ENCODE results near the gene CXorf38. TPM values are rescaled to one million over a fixed set of nuclear protein-coding genes. Genes with fewer than 3 reads are reported as not detected.

CXorf38 gene
- total and polyA plus RNA-seq, 9 donors: 8.2 to 14.7 (median 13.2) TPM

GRCh38 chrX:40622479-40623138, 24.8 kb downstream of the CXorf38 start:
- H3K36me3 ChIP-seq: no peaks in the 10 kb centered on the region

GRCh38 chrX:40617566-40617965, 29.8 kb downstream of the CXorf38 start:
- H3K4me3 ChIP-seq: no peak overlapping the region
- DNase-seq: no peak
- no peaks in the 10 kb centered on the region for H3K36me3 ChIP-seq
- 82 to 86% (median 84%) methylated on average over 7 of the region's 7 CpGs for WGBS, 3 donors
- no peaks in the 10 kb centered on the region for H3K27me3 ChIP-seq
- no peak overlapping the region for H3K27ac ChIP-seq
- no peaks in the 10 kb centered on the region for H3K4me1 ChIP-seq (ENCODE audit: insufficient read depth)
- intact Hi-C loops (cut with DNase I): no loop called here
- no peaks in the 10 kb centered on the region for H3K9me3 ChIP-seq
- no peak for TF ChIP-seq CTCF (IDR thresholded peaks at IDR 0.05)
- TF ChIP-seq EP300 (IDR thresholded peaks at IDR 0.05): no peak
- no peak for TF ChIP-seq POLR2A (IDR thresholded peaks at IDR 0.05)

More at GRCh38 chrX:40622479-40623138, 24.8 kb downstream of the CXorf38 start:
- Histone ChIP-seq H3K27me3 (no peaks in the 10 kb centered on the region), H3K9me3 (no peaks in the 10 kb centered on the region), H3K4me1 (ENCODE audit: insufficient read depth) (no peaks in the 10 kb centered on the region), H3K27ac (no peak overlapping the region), H3K4me3 (no peak overlapping the region)
- TF ChIP-seq CTCF (IDR thresholded peaks at IDR 0.05): no peak
- no peak for TF ChIP-seq EP300 (IDR thresholded peaks at IDR 0.05)
- no peak for TF ChIP-seq POLR2A (IDR thresholded peaks at IDR 0.05)
- DNase-seq: no peak
- 78 to 83% (median 81%) methylated on average over 18 of the region's 18 CpGs for WGBS, 3 donors
- intact Hi-C loops (cut with DNase I): no loop called here

- no peak for DNase-seq
- intact Hi-C loops (cut with DNase I): no loop called here
- Histone ChIP-seq H3K36me3 (no peaks in the 10 kb centered on the region), H3K4me3 (no peak overlapping the region), H3K27ac (no peak overlapping the region), H3K27me3 (no peaks in the 10 kb centered on the region), H3K9me3 (no peaks in the 10 kb centered on the region), H3K4me1 (ENCODE audit: insufficient read depth) (no peaks in the 10 kb centered on the region)
- WGBS, 3 donors: 74 to 88% (median 76%) methylated on average over 9 of the region's 9 CpGs
- no peak for TF ChIP-seq POLR2A (IDR thresholded peaks at IDR 0.05)
- TF ChIP-seq EP300 (IDR thresholded peaks at IDR 0.05): no peak
- no peak for TF ChIP-seq CTCF (IDR thresholded peaks at IDR 0.05)
Measured at GRCh38 chrX:40615976-40616375, 31.4 kb downstream of the CXorf38 start.

- Histone ChIP-seq H3K27ac (no peak overlapping the region), H3K4me1 (ENCODE audit: insufficient read depth) (no peaks in the 10 kb centered on the region), H3K9me3 (no peaks in the 10 kb centered on the region), H3K4me3 (no peak overlapping the region), H3K27me3 (no peaks in the 10 kb centered on the region), H3K36me3 (no peaks in the 10 kb centered on the region)
- intact Hi-C loops (cut with DNase I): no loop called here
- no peak for DNase-seq
- 54 to 67% (median 56%) methylated on average over 4 of the region's 4 CpGs for WGBS, 3 donors
- TF ChIP-seq CTCF (IDR thresholded peaks at IDR 0.05): no peak
- TF ChIP-seq POLR2A (IDR thresholded peaks at IDR 0.05): no peak
- TF ChIP-seq EP300 (IDR thresholded peaks at IDR 0.05): no peak
Measured at GRCh38 chrX:40612511-40612910, 34.9 kb downstream of the CXorf38 start.

Measured in ovary (tissue), 9 donors.